GM18861 (cell line): ENCODE data around the gene DYSF.

Source experiments
- ATAC-seq: cut with Tn5 transposase; IDR thresholded peaks from one replicate; pipeline ENCODE4 v1.9.1; 2021; ENCODE audit not compliant: unreplicated experiment

The DYSF gene

GRCh38 chr2:71498261-71498701 is 44.9 kb downstream of the DYSF start:
- no peak for ATAC-seq

- no peak for ATAC-seq
Measured at GRCh38 chr2:71499691-71500090, 46.3 kb downstream of the DYSF start.

DNA sequence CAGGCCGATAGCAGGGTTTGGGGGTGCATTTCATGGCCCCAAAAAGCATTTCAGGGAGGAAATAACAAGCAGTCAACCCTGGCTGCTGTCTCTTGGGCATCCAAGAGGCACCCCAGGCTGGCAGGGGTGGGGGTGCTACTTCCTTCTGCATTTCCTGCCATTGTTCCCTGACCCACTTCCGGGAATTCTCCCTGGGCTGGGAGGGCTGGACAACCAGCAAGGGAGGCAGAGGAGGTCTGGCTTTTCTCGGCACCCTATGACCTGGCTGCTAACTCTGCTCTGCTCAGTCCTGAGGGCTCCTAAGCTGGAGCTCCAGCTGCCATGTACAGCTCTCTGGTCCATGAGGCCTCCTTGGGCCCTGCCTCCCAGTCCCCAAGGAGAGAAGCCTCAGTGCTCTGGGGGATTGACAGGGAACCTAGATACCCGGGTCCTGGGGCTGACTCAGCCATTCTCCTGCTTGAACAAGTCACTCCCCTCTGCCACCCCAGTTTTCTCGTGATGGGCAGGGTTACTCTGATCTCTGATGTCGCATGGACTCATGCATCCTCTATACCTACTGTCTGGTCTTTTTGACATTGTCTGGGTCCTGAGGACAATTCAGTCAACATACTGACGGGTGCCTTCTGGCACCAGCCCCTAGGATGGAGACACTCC is 47.2 kb downstream of the DYSF start:
- no peak for ATAC-seq

GRCh38 chr2:71502941-71503738 is 49.8 kb downstream of the DYSF start:
- no peak for ATAC-seq

DNA sequence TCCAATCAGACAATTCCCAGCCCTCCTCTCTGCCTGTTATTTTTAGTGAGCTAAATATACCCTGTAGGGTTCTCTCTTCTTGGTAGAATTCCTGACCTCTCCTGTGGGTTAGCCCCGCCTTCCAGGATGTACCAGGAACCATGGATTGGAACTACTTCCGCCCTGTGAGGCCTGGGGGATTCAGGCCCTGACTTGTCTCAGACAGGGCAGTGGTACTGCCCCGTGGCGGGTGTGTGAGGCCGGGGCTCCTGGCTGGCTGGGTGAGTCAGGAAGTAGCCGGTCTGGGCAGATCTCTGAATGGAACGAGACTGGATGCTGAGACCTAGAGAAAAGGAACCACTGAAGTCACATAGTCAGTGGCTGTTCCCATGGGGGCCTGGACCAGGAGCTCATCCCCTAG is 50.5 kb downstream of the DYSF start:
- ATAC-seq, result no peak

- ATAC-seq, result no peak
Measured at GRCh38 chr2:71504611-71505010, 51.2 kb downstream of the DYSF start.

DNA sequence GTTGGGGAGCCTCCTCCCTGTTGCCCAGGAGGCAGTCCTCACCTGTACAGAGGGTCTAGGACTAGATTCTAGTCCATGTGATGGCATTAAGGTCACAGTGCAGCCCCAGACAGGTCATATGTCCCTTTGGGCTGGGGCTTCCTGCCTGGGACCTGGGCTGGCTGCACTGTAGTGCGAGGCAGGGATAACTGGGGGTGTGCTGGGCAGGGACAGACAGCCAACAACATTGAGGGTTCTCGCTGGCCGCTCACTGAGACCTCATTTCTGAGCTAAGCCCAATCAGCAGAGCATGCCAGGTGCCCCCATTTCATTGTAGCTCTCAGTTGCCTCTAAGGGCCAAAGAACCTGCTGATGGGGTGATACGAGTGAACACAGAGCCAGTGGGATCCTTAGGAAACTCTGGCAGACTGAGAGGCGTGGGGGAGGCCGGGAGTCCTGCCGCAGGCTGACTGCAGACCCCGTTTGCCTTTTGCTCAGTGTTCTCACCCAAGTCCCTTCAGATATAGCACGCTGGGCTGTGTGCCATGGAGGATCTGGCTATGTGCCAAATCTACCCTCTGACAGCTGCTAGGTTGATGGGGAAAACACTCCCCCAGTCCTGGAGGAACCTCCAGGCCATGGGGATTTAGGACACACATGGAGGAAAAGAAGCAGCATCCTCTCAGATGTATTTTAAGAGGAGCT is 51.9 kb downstream of the DYSF start:
- ATAC-seq, result no peak

DNA sequence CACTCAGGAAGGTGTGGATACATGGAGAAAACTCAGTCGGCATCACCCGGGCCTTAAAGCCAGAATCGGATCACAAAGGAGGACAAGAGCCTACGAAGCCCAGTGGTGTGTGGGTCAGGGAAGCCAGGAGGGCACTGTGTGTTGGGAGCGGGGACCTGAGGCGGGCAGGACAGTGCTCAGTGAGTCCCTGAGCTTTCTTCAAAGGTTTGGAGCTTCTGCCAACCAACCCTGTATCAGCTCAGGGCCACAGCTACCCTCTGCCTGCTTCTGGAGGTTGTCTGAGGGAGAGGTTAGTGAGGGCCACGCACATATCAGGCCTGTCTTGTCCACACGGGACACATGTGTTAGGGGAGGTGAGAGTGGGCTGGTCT is 52.4 kb downstream of the DYSF start:
- no peak for ATAC-seq

DNA sequence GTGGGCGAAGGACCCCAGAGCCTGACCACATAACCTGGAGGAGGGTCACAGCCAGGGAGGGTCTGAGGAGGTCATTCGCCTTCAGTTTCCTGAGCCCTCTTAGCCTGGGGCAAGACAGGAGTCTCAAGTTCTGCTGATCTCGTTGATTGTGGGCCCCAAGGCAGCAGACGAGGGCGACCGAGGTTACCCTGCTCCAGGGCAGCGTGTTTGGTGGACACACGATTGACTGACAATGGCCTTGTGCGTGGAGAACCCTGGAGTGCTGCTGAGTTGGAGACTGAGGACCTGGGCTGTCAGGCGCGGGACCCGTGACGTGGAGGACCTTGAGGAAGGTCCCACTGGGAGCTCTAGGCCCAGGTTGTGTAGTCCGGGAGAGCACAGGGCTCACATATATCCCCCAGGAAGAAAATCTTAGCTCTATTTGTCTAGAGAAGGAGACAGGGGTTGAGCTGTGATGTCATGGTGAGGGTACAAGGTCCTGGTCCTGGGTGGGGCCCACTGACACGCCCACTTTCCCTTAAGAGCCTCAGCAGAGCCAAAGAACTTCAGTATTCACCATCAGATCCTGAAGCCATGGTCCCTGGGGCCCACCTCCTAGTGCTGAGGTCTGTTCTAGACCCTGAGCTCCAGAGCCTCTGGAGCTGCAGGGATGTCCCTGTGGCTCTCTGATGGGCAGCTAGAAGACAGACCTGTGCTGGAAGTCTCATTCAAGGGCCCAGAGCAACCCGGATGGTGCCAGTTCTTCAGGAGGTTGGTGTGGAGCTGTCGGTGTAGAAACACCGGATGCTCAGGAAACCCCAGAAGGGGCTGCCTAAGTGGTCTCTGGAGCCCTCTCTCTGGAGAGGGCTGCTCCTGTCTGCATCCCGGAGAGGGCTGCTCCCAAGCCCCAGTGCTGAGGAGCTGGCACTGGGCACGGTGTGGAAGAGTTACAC is 53.1 kb downstream of the DYSF start:
- ATAC-seq, result no peak

- no peak for ATAC-seq
Measured at GRCh38 chr2:71507476-71507875, 54.1 kb downstream of the DYSF start.

GRCh38 chr2:71510196-71510807 is 56.9 kb downstream of the DYSF start:
- ATAC-seq, result no peak

- ATAC-seq, result no peak
Measured at GRCh38 chr2:71510938-71511337, 57.6 kb downstream of the DYSF start.

DNA sequence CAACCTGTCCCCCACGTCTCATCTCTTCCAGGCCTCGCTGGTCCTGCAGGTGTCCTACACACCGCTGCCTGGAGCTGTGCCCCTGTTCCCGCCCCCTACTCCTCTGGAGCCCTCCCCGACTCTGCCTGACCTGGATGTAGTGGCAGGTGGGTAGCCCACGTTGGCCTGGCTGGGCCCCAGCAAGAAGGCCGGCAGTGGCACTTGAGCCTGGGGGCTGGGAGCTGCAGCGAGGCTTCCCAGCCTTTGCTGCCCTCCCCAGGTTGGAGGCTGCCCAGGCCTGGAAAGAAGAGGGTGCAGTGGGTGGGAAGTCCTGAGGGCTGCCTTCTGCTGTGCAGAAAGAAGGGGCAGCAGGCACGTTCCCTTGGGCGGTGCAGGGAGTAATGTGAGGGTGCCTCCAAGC is 58.4 kb downstream of the DYSF start:
- no peak for ATAC-seq

DNA sequence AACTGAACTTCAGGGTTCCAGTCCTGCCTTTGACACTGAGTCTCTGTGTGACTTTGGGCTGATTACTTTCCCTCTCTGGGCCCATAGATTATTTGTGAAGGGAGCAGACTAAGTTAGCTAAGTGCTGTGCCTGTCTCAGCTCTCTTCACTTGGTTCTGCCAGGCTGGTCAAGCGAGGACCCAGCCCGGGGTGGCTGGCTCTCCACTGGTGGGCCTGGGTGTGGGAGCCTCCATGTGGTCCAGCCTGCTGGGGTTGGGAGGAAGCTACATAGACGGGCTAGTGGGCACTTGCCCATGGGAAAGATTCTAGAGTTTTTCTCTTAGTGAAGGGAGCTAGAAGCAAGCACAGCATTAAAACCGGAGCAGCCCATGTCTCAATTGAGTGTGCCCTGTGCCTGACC is 59.0 kb downstream of the DYSF start:
- ATAC-seq, result no peak

GRCh38 chr2:71513096-71513495 is 59.7 kb downstream of the DYSF start:
- no peak for ATAC-seq

- ATAC-seq, result no peak
Measured at GRCh38 chr2:71513721-71514120, 60.4 kb downstream of the DYSF start.

- no peak for ATAC-seq
Measured at GRCh38 chr2:71516253-71516888, 63.0 kb downstream of the DYSF start.

DNA sequence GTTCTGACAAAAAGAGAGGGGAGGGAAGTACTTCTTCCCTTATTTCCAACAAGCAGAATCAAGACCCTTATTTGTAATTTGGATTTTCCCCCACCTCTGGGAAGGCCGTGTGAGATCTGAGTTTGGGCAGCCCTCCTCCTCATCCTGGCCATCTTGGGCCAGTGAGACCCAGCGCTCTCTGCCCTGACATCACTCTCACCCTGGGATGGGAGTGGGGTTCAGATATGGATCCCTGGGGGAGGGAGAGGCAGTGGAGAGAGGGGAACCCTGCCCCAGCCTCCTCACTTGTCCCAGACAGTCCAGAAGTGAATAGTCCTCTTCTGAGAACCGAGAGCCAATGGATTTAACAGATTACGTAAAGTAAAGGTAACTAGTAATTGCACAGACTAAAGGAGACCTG is 64.5 kb downstream of the DYSF start:
- ATAC-seq, result no peak

DNA sequence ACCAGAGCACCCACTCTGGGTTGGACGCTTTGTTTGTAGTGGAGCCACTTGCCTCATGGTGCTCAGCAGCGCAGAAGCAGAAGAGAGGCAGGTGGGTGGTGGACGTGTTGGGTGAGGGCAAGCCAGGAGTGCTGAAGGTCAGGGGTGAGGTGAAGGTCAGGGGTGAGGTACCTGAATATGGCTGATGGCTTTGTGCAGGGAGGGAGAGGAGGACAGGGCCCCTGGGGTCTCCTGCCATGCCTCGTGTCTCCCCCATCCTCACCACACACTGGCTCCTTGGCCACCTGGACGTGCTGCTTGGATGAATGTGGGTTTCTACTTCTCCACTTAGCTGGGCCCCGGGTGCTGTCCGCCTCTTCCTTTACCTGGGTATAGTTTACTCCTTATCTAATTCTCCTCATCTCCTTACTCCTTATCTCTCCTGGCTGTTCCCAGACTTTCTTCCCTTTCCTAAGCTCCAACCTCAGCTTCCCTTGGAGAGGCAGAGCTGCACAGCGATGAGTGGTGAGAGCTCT is 68.1 kb downstream of the DYSF start:
- ATAC-seq, result no peak

- ATAC-seq, result no peak
Measured at GRCh38 chr2:71524476-71524875, 71.1 kb downstream of the DYSF start.
